ENCODE measurements around the gene CACNA2D2. TPM values are rescaled to one million over a fixed set of nuclear protein-coding genes. Genes with fewer than 3 reads are reported as not detected.

CACNA2D2 gene
- polyA plus RNA-seq, 2 donors = 0.28 to 0.31 TPM

GRCh38 chr3:50436114-50436674 lies 67.2 kb downstream of the CACNA2D2 start:
- Histone ChIP-seq H3K4me1 (ENCODE audit: control insufficient read depth in 2 of 2, insufficient read depth in 2 of 2, low read length in 1 of 2) (no peaks in the 10 kb centered on the region), H3K36me3 (ENCODE audit: control insufficient read depth in 2 of 2, insufficient read depth in 2 of 2, low read length in 1 of 2) (no peaks in the 10 kb centered on the region), H3K27me3 (ENCODE audit: control insufficient read depth in 1 of 2, insufficient read depth in 2 of 2, low read length in 2 of 2) (no peaks in the 10 kb centered on the region), H3K4me3 (ENCODE audit: low read depth in 1 of 2, low read length in 2 of 2) (no peak overlapping the region), H3K9me3 (ENCODE audit: control insufficient read depth in 2 of 2, insufficient read depth in 1 of 2, low read depth in 1 of 2, low read length in 1 of 2) (no peaks in the 10 kb centered on the region), H3K27ac (ENCODE audit: low read depth in 2 of 2, low read length in 1 of 2) (no peak overlapping the region)
- 21 to 24% methylated on average over 5 of the region's 5 CpGs for WGBS, 2 donors

- no peaks in the 10 kb centered on the region for H3K36me3 ChIP-seq (ENCODE audit: control insufficient read depth in 2 of 2, insufficient read depth in 2 of 2, low read length in 1 of 2)
- no peaks in the 10 kb centered on the region for H3K4me1 ChIP-seq (ENCODE audit: control insufficient read depth in 2 of 2, insufficient read depth in 2 of 2, low read length in 1 of 2)
- no peaks in the 10 kb centered on the region for H3K27me3 ChIP-seq (ENCODE audit: control insufficient read depth in 1 of 2, insufficient read depth in 2 of 2, low read length in 2 of 2)
- 29 to 32% methylated on average over 12 of the region's 12 CpGs for WGBS, 2 donors
- no peak overlapping the region for H3K27ac ChIP-seq (ENCODE audit: low read depth in 2 of 2, low read length in 1 of 2)
- H3K9me3 ChIP-seq (ENCODE audit: control insufficient read depth in 2 of 2, insufficient read depth in 1 of 2, low read depth in 1 of 2, low read length in 1 of 2) = no peaks in the 10 kb centered on the region
- no peak overlapping the region for H3K4me3 ChIP-seq (ENCODE audit: low read depth in 1 of 2, low read length in 2 of 2)
Measured at GRCh38 chr3:50435371-50436113, 67.9 kb downstream of the CACNA2D2 start.

- H3K9me3 ChIP-seq (ENCODE audit: control insufficient read depth in 2 of 2, insufficient read depth in 1 of 2, low read depth in 1 of 2, low read length in 1 of 2) = no peaks in the 10 kb centered on the region
- H3K27ac ChIP-seq (ENCODE audit: low read depth in 2 of 2, low read length in 1 of 2) = no peak overlapping the region
- H3K4me1 ChIP-seq (ENCODE audit: control insufficient read depth in 2 of 2, insufficient read depth in 2 of 2, low read length in 1 of 2) = no peaks in the 10 kb centered on the region
- no peaks in the 10 kb centered on the region for H3K36me3 ChIP-seq (ENCODE audit: control insufficient read depth in 2 of 2, insufficient read depth in 2 of 2, low read length in 1 of 2)
- WGBS, 2 donors = 60 to 69% methylated on average over 5 of the region's 5 CpGs
- H3K4me3 ChIP-seq (ENCODE audit: low read depth in 1 of 2, low read length in 2 of 2) = no peak overlapping the region
- H3K27me3 ChIP-seq (ENCODE audit: control insufficient read depth in 1 of 2, insufficient read depth in 2 of 2, low read length in 2 of 2) = no peaks in the 10 kb centered on the region
Measured at GRCh38 chr3:50433954-50434353, 69.5 kb downstream of the CACNA2D2 start.

- Histone ChIP-seq H3K27me3 (ENCODE audit: control insufficient read depth in 1 of 2, insufficient read depth in 2 of 2, low read length in 2 of 2) (no peaks in the 10 kb centered on the region), H3K4me1 (ENCODE audit: control insufficient read depth in 2 of 2, insufficient read depth in 2 of 2, low read length in 1 of 2) (no peaks in the 10 kb centered on the region), H3K27ac (ENCODE audit: low read depth in 2 of 2, low read length in 1 of 2) (no peak overlapping the region), H3K36me3 (ENCODE audit: control insufficient read depth in 2 of 2, insufficient read depth in 2 of 2, low read length in 1 of 2) (no peaks in the 10 kb centered on the region), H3K4me3 (ENCODE audit: low read depth in 1 of 2, low read length in 2 of 2) (no peak overlapping the region), H3K9me3 (ENCODE audit: control insufficient read depth in 2 of 2, insufficient read depth in 1 of 2, low read depth in 1 of 2, low read length in 1 of 2) (no peaks in the 10 kb centered on the region)
- 60 to 65% methylated on average over 4 of the region's 4 CpGs for WGBS, 2 donors
Measured at GRCh38 chr3:50430950-50431435, 72.4 kb downstream of the CACNA2D2 start.

GRCh38 chr3:50430191-50430590 lies 73.2 kb downstream of the CACNA2D2 start:
- no peaks in the 10 kb centered on the region for H3K36me3 ChIP-seq (ENCODE audit: control insufficient read depth in 2 of 2, insufficient read depth in 2 of 2, low read length in 1 of 2)
- no peaks in the 10 kb centered on the region for H3K4me1 ChIP-seq (ENCODE audit: control insufficient read depth in 2 of 2, insufficient read depth in 2 of 2, low read length in 1 of 2)
- no peak overlapping the region for H3K4me3 ChIP-seq (ENCODE audit: low read depth in 1 of 2, low read length in 2 of 2)
- no peaks in the 10 kb centered on the region for H3K9me3 ChIP-seq (ENCODE audit: control insufficient read depth in 2 of 2, insufficient read depth in 1 of 2, low read depth in 1 of 2, low read length in 1 of 2)
- no peak overlapping the region for H3K27ac ChIP-seq (ENCODE audit: low read depth in 2 of 2, low read length in 1 of 2)
- H3K27me3 ChIP-seq (ENCODE audit: control insufficient read depth in 1 of 2, insufficient read depth in 2 of 2, low read length in 2 of 2) = no peaks in the 10 kb centered on the region
- WGBS, 2 donors = 81 to 88% methylated on average over 4 of the region's 4 CpGs

- H3K9me3 ChIP-seq (ENCODE audit: control insufficient read depth in 2 of 2, insufficient read depth in 1 of 2, low read depth in 1 of 2, low read length in 1 of 2) = no peaks in the 10 kb centered on the region
- H3K4me1 ChIP-seq (ENCODE audit: control insufficient read depth in 2 of 2, insufficient read depth in 2 of 2, low read length in 1 of 2) = no peaks in the 10 kb centered on the region
- no peak overlapping the region for H3K27ac ChIP-seq (ENCODE audit: low read depth in 2 of 2, low read length in 1 of 2)
- WGBS, 2 donors = 69 to 73% methylated on average over 8 to 9 of the region's 9 CpGs
- H3K36me3 ChIP-seq (ENCODE audit: control insufficient read depth in 2 of 2, insufficient read depth in 2 of 2, low read length in 1 of 2) = no peaks in the 10 kb centered on the region
- H3K27me3 ChIP-seq (ENCODE audit: control insufficient read depth in 1 of 2, insufficient read depth in 2 of 2, low read length in 2 of 2) = no peaks in the 10 kb centered on the region
- no peak overlapping the region for H3K4me3 ChIP-seq (ENCODE audit: low read depth in 1 of 2, low read length in 2 of 2)
Measured at GRCh38 chr3:50428007-50428633, 75.3 kb downstream of the CACNA2D2 start.

- H3K27ac ChIP-seq (ENCODE audit: low read depth in 2 of 2, low read length in 1 of 2) = no peak overlapping the region
- WGBS, 2 donors = 92 to 94% methylated on average over 13 of the region's 13 CpGs
Measured at GRCh38 chr3:50427217-50427616, 76.2 kb downstream of the CACNA2D2 start.

GRCh38 chr3:50425911-50426310 lies 77.5 kb downstream of the CACNA2D2 start:
- Histone ChIP-seq H3K4me1 (ENCODE audit: control insufficient read depth in 2 of 2, insufficient read depth in 2 of 2, low read length in 1 of 2) (no peaks in the 10 kb centered on the region), H3K27me3 (ENCODE audit: control insufficient read depth in 1 of 2, insufficient read depth in 2 of 2, low read length in 2 of 2) (no peaks in the 10 kb centered on the region), H3K36me3 (ENCODE audit: control insufficient read depth in 2 of 2, insufficient read depth in 2 of 2, low read length in 1 of 2) (no peaks in the 10 kb centered on the region), H3K27ac (ENCODE audit: low read depth in 2 of 2, low read length in 1 of 2) (no peak overlapping the region), H3K9me3 (ENCODE audit: control insufficient read depth in 2 of 2, insufficient read depth in 1 of 2, low read depth in 1 of 2, low read length in 1 of 2) (no peaks in the 10 kb centered on the region), H3K4me3 (ENCODE audit: low read depth in 1 of 2, low read length in 2 of 2) (no peak overlapping the region)
- WGBS, 2 donors = 68 to 70% methylated on average over 5 of the region's 5 CpGs

More at GRCh38 chr3:50427217-50427616, 76.2 kb downstream of the CACNA2D2 start:
- no peak overlapping the region for H3K4me3 ChIP-seq (ENCODE audit: low read depth in 1 of 2, low read length in 2 of 2)
- H3K9me3 ChIP-seq (ENCODE audit: control insufficient read depth in 2 of 2, insufficient read depth in 1 of 2, low read depth in 1 of 2, low read length in 1 of 2) = no peaks in the 10 kb centered on the region
- no peaks in the 10 kb centered on the region for H3K4me1 ChIP-seq (ENCODE audit: control insufficient read depth in 2 of 2, insufficient read depth in 2 of 2, low read length in 1 of 2)
- no peaks in the 10 kb centered on the region for H3K36me3 ChIP-seq (ENCODE audit: control insufficient read depth in 2 of 2, insufficient read depth in 2 of 2, low read length in 1 of 2)
- no peaks in the 10 kb centered on the region for H3K27me3 ChIP-seq (ENCODE audit: control insufficient read depth in 1 of 2, insufficient read depth in 2 of 2, low read length in 2 of 2)

GRCh38 chr3:50423543-50423942 lies 79.9 kb downstream of the CACNA2D2 start:
- H3K4me1 ChIP-seq (ENCODE audit: control insufficient read depth in 2 of 2, insufficient read depth in 2 of 2, low read length in 1 of 2) = no peaks in the 10 kb centered on the region
- H3K4me3 ChIP-seq (ENCODE audit: low read depth in 1 of 2, low read length in 2 of 2) = no peak overlapping the region
- H3K36me3 ChIP-seq (ENCODE audit: control insufficient read depth in 2 of 2, insufficient read depth in 2 of 2, low read length in 1 of 2) = no peaks in the 10 kb centered on the region
- H3K27me3 ChIP-seq (ENCODE audit: control insufficient read depth in 1 of 2, insufficient read depth in 2 of 2, low read length in 2 of 2) = no peaks in the 10 kb centered on the region
- peaks cover 0 to 4% of the 10 kb centered on the region in 2 donors for H3K9me3 ChIP-seq (ENCODE audit: control insufficient read depth in 2 of 2, insufficient read depth in 1 of 2, low read depth in 1 of 2, low read length in 1 of 2)
- 79 to 86% methylated on average over 7 of the region's 7 CpGs for WGBS, 2 donors
- no peak overlapping the region for H3K27ac ChIP-seq (ENCODE audit: low read depth in 2 of 2, low read length in 1 of 2)

All from esophagus (tissue), 2 donors.